NCI-H2107 treated with DMSO at 0.1 percent for 48 hours (cell line): ENCODE results near the gene CDKN2B-AS1.

Experiments
- DNase-seq: peaks from one replicate; lab custom pipeline; 2025; ENCODE audit not compliant: unreplicated experiment; lab: John Stamatoyannopoulos, UW

CDKN2B-AS1 gene

DNA sequence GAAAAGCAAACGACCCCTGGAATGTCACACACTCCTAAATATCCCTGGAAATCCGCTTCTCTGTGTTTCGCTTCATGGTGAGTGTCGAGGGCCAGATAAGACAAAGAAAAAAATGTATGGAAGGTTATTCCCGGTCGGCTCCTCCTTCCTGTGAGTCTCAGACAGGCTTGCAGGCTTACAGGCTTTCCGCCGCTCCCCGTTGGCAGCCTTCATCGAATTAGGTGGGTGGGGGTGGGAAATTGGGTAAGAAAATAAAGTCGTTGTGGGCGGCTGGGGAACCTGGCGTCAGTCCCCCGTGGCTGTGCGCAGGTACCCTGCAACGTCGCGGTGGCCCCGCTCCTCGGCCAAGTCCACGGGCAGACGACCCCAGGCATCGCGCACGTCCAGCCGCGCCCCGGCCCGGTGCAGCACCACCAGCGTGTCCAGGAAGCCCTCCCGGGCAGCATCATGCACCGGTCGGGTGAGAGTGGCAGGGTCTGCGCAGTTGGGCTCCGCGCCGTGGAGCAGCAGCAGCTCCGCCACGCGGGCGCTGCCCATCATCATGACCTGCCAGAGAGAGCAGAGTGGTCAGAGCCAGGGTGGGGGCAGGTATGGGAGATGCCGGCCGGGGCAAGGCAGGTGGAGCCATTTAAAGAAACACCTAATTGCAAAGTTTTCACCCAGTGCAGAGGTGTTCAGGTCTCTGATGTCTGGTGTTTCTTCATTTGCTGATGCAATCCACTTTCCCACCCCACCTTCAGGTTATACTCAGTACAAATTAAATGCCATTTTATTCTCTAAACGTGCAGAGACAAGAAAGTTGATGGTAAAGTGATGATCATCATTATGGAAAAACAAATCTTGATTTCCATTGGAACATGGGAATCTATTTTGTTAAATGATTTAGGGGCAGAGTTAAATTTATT is 11.4 kb downstream of the CDKN2B-AS1 start:
- no peak for DNase-seq

- DNase-seq: peak; percentile 63
These were observed 13.8 kb downstream of the CDKN2B-AS1 start for GRCh38 chr9:22008384-22008716.

GRCh38 chr9:22008717-22009505 is 14.3 kb downstream of the CDKN2B-AS1 start, which contains the start of gene CDKN2B:
Gene CDKN2B, minus strand, starts transcription at chr9:22009305. Its CDS starts 352 bp downstream, at chr9:22008953.
- peak; percentile 91 for DNase-seq

DNA sequence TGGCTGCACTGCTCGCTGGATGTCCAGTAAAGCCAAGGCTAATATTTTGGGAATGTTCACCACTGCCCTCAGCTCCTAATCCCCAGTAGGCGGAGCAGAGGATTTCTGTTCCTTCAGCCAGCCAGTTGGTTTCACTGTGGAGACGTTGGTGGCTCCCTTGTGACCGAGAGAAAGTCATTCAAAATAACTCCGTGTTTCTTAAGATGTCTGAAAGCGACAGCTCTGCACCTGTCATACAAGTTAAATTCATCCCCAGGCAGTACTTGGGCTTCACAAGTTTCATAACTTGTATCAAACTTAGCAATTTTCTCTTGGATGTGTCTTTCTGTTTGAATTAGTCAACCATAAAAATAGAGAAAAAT is 14.9 kb downstream of the CDKN2B-AS1 start:
- no peak for DNase-seq

DNA sequence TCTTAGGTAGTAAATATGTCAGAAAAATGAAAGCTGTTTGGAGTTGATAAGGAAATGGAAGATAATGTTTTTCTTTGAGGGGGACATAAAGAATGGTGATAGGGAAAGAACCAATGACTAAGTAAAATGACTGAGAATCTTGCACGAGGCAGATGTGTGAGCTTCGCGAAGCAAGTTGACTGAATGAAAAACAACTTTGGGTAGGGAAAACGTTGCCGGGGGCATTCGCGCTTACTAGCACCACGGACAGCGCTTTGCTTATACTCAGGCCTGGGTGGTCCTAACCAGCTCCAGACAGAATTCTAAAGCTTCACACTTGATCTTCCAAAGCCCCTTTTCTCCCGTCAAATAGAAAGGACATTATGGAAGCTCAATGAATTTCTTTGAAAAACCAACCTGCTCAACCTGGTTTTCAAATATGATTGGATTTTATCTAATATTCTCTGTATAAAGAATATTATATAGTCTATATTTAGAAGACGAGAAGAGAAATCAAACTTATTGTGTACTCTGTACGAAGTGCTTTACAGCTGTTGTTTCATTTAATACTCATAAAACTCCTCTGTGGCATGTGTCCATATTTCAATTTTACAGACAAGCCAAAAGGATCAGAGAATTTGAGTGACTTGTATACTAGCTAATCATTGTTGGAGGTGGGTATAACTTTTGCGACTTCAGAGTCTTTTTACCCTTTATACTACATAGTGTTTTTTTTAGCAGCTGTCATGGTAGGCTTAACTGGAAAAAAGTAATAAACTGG is 16.5 kb downstream of the CDKN2B-AS1 start:
- DNase-seq: no peak

GRCh38 chr9:22022396-22022795 is 27.8 kb downstream of the CDKN2B-AS1 start:
- no peak for DNase-seq

- no peak for DNase-seq
These were observed 32.1 kb downstream of the CDKN2B-AS1 start for GRCh38 chr9:22026696-22027095.

- no peak for DNase-seq
These were observed 33.8 kb downstream of the CDKN2B-AS1 start for GRCh38 chr9:22028394-22028793.

DNA sequence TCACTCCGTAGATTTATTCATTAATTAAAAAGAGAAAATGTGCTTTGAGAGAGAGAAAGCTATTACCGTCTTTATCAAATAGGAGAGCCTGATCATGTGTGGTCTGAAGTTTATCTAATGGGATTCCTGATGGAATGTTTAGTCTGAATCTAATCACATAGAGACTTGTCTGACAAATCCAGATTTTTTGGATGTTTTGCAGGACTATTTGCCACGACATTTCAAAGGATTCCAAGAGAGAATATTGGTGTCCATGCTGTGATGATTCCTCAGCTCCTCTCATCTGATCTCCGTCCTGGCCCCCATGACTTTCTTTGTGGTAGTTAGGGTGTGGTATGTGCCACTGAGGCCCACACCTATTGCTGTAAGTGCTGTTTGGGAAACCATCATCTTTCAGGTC is 34.6 kb downstream of the CDKN2B-AS1 start:
- no peak for DNase-seq

- DNase-seq: no peak
These were observed 35.6 kb downstream of the CDKN2B-AS1 start for GRCh38 chr9:22030101-22030598.

DNA sequence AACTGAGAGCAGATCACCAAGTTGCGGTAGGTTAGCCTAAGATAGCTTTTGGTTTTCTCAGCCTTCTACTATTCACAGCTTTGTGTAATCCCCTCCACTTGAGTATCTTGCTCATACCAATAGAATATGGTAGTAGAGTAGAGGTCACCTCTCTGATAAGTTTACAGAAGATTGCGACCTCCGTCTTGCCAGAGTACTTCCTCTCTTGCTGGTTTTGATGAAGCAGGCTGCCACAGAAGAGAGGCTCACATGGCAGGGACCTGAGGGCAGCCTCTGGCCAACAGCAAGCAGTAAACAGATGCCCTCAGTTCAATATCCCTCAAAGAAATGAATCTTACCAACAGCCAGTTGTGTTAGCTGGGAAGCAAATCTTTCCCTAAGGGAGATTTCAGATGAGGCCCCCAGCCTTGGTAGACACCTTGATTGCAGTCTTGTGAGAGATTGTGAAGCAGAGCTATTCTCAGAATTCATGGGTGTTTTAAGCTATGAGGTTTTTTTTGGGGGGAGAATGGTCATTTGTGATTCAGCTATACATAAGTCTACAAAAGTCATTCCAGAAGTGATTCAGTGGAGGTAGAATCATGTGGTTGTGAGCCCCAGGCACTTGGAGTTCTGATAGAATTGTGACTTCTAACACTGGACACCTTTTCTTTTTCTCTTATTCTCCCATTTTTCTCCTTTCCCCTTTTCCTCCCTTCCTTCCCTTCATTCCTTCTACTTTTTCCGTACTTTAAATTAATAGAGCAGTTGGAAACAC is 37.2 kb downstream of the CDKN2B-AS1 start:
- DNase-seq: no peak

- no peak for DNase-seq
These were observed 38.5 kb downstream of the CDKN2B-AS1 start for GRCh38 chr9:22033012-22033630.

DNA sequence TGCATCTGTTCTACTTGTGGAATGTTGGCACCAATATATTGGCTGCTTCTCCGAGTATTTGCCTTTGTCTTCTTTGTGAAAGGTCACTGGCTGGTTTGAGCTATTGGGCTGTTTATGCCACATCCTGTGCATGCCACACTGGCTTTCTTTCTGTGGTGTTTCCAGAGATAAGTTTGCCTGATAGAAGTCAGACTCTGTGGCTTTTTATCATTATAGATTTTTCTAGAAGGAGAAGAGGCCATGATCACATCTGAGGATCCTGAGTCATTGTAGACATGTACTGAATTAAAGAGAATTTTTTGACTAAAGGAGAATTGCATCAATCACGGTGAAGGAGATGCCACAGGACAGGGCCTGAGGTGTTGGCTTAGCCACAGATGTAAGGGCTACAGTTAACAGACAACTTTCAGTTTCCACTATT is 41.0 kb downstream of the CDKN2B-AS1 start:
- no peak for DNase-seq

DNA sequence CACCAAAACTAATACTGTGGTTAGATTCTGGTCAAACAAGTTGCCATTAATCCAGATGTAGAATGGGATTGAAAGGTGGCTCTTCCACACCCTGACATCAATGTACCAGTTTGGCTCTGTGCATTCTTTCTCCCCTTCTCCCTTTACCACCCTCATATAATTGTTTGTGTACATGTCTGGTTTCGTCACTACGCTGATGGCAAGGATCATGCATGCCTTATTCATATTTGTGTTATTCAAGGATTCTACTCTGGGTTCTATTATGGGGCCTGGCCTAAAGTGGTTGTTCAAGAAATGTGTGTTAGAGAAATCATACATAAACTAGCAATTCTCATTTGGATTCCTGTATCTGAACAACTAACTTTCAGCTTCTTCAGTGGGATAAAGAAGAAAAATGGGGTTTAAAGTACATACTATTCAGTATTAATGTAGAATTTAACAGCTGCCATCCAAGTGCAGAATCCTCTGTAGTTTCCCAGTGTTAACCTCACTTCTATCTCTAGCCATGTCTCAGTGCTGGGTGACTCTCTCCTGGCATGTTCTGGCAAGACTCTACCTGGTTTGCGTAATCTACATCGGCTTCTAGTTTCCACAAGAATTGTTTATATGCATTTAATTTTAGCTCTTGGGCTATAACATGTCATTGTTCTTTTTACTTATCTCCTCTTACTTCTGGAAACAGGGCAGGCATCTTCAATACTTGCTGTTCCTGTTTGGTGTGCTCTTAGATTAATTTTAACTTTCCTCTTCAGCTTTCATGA is 42.5 kb downstream of the CDKN2B-AS1 start:
- peak; percentile 23 for DNase-seq

DNA sequence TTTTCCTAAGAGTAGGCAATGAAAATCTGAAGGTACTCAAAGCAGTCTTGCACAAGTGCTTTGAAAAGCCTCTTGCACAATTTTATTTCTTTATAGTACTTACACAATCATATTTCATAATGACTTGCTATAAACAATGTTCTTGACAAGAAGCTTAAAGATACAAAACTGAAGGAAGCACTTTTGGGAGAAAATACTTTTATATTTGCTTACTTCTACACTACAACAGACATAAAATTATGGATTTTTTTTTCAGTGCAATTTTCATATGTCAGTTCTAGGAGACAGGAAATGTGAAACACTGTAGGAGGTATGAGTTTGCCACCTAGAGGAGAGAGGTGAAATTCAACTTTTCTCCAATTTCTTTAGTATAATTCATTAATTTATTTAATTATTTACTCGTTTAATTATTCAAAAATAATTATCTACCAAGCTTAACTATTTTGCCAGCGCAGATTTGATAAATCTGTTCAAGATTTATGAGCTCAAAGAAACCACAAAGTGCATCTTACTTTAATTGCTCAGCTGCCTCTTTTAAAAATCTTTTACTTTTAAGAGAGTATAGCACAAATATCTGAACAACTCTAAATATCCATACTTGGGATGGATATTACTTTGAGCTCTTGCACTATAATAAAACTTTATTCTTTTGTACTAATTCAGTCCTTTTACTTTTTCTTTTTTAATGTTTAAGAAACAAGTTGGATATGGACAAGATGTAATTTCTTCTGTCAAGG is 43.5 kb downstream of the CDKN2B-AS1 start:
- DNase-seq: peak; percentile 25

- DNase-seq: no peak
These were observed 44.7 kb downstream of the CDKN2B-AS1 start for GRCh38 chr9:22039258-22039657.

- no peak for DNase-seq
These were observed 46.2 kb downstream of the CDKN2B-AS1 start for GRCh38 chr9:22040760-22041159.

DNA sequence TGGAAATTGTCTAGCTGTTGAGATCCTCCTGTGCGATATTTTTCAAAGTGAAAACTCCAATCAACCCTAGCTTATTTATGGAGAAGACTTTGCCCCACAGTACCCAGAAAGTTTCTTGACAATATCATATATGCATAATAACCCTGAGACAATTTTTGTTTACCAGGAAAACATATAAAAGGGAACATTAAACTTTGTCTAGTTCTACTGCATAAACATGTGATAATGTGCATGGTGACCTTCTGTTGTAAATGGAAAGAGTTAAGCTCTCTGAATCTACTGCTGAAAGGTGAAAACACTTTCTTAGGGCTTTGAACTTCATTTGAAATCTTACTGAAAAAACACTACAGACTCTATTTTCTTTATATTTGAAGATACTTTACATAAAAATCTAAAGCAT is 46.8 kb downstream of the CDKN2B-AS1 start:
- no peak for DNase-seq

DNA sequence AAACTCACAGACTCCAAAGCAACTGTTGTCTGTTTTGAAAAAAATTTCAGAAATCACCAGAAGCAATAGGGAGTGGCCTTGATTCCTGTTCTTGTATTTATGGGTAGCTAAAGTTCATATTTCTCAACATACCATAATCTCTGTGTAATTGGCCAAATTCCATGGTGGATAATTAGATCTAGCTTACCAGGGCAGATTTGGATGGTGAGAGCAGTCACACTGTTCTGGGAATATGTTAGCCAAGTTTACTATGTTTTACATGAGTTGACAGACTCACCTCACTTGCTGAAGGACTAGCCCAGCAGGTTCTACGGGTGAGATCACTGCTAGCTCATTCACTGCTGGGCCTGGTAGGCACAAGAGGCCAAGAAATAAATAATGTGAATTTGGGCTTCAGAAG is 47.2 kb downstream of the CDKN2B-AS1 start:
- DNase-seq: no peak
